K562 (cell line): Measurements from ENCODE around the gene KNCN. TPM values are rescaled to one million over a fixed set of nuclear protein-coding genes. Genes with fewer than 3 reads are reported as not detected.

Experiments used
- ATAC-seq: fragments of 200-7000 bp; cut with Tn5 transposase; 3 replicates; pipeline ENCODE4 v1.9.1; 2020; ENCODE audit warnings: moderate library complexity
- BruUV-seq: library from RNA; stranded (reverse); fragments of 400-500 nt; replicated peaks from 2 replicates; lab custom pipeline; 2021; lab: Mats Ljungman, UMichigan
- CTCF ChIA-PET: fragments of 300-600 bp; formaldehyde crosslinking; extraction: SDS; loops from one replicate; lab custom pipeline; 2021; ENCODE audit warnings: low intra/inter-chr PET ratio; lab: Yijun Ruan, JAX
- POLR2A ChIA-PET: fragments of 300-600, 350-650 bp; sonication (Branson Sonifier 250); formaldehyde crosslinking; extraction: SDS; loops from one replicate; lab custom pipeline; 2021; ENCODE audit warnings: antibody characterized with exemption, inconsistent platforms; lab: Yijun Ruan, JAX
- DNase-seq, 4 experiments: peaks; one replicate each; pipeline versions ENCODE4 v3.0.0 to v3.0.0-alpha.2; 2011 to 2018; ENCODE audit warnings: low spot score in 3 of 4, mixed read lengths in 3 of 4; ENCODE audit errors: extremely low read depth in 1 of 4
- FAIRE-seq: peaks from 2 replicates; lab custom pipeline; 2011; peaks lifted over from hg19 to GRCh38; lab: Jason Lieb, UNC
- H2AFZ ChIP-seq: 2 replicates; pipeline ENCODE4 v1.6.0; 2011; ENCODE audit warnings: low read depth, low read length, control low read depth, inconsistent platforms
- H3K27ac ChIP-seq: fragments of 200-600 bp; 3 replicates; pipeline ENCODE4 v1.8.0; 2011; ENCODE audit warnings: low read depth, mild to moderate bottlenecking, control low read depth, inconsistent platforms, low read length, moderate library complexity, mixed read lengths; ENCODE audit errors: extremely low read depth
- H3K27me3 ChIP-seq, 2 experiments: fragments of 300-600 bp in 1 of 2; 2 replicates in 1 of 2; 3 replicates in 1 of 2; pipeline versions ENCODE4 v1.6.0 to v1.8.0; 2011; ENCODE audit warnings: inconsistent platforms in 2 of 2, low read length in 2 of 2, mild to moderate bottlenecking in 1 of 2, mixed read lengths in 1 of 2, moderate library complexity in 1 of 2; ENCODE audit not compliant: control insufficient read depth in 2 of 2, insufficient read depth in 2 of 2
- H3K36me3 ChIP-seq: fragments of 300-600 bp; 3 replicates; pipeline ENCODE4 v1.8.0; 2011; ENCODE audit warnings: mild to moderate bottlenecking, low read length, inconsistent platforms; ENCODE audit not compliant: control insufficient read depth, insufficient read depth
- H3K4me1 ChIP-seq, 2 experiments: fragments of 200-600 bp in 1 of 2; replicated peaks in 1 of 2; 2 replicates in 1 of 2; 3 replicates in 1 of 2; pipeline versions ENCODE4 v1.5.1 to v1.8.0; 2011; ENCODE audit warnings: inconsistent platforms in 2 of 2, low read length in 2 of 2, mild to moderate bottlenecking in 1 of 2, mixed read lengths in 1 of 2, moderate library complexity in 1 of 2; ENCODE audit not compliant: control insufficient read depth in 2 of 2, insufficient read depth in 2 of 2
- H3K4me2 ChIP-seq: 2 replicates; pipeline ENCODE4 v1.6.1; 2011; ENCODE audit warnings: low read length, control low read depth, inconsistent platforms, mixed read lengths; ENCODE audit not compliant: insufficient read depth
- H3K4me3 ChIP-seq: fragments of 200-600 bp; sonication (generic), shearing (Covaris generic); 2 replicates; pipeline ENCODE4 v1.5.1; 2016; ENCODE audit warnings: control low read depth, inconsistent platforms
- H3K79me2 ChIP-seq: fragments of 200-600 bp; 3 replicates; pipeline ENCODE4 v1.8.0; 2011; ENCODE audit warnings: low read length, inconsistent platforms; ENCODE audit not compliant: control insufficient read depth, insufficient read depth
- H3K9ac ChIP-seq, 2 experiments: 2 replicates each; pipeline versions ENCODE4 v1.6.0 to v1.6.1; 2011; ENCODE audit warnings: low read depth in 2 of 2, low read length in 2 of 2, control low read depth in 1 of 2, inconsistent platforms in 1 of 2, mild to moderate bottlenecking in 1 of 2, mixed read lengths in 1 of 2; ENCODE audit not compliant: insufficient read depth in 1 of 2
- H3K9me1 ChIP-seq: one replicate; pipeline ENCODE4 v1.6.0; 2011; ENCODE audit warnings: inconsistent platforms, mild to moderate bottlenecking, low read length, moderate library complexity; ENCODE audit not compliant: control insufficient read depth, insufficient read depth
- H3K9me3 ChIP-seq: replicated peaks from 2 replicates; pipeline ENCODE4 v1.5.1; 2011; ENCODE audit warnings: low read depth, low read length, inconsistent platforms; ENCODE audit not compliant: control insufficient read depth, insufficient read depth
- H4K20me1 ChIP-seq: replicated peaks from 2 replicates; pipeline ENCODE4 v1.6.1; 2011; ENCODE audit warnings: low read length, inconsistent platforms, mixed read lengths; ENCODE audit not compliant: control insufficient read depth, insufficient read depth
- ATF3 ChIP-seq, 2 experiments: fragments of 450-650 bp in 1 of 2; sonication (generic) in 1 of 2; formaldehyde crosslinking in 1 of 2; IDR thresholded peaks in 1 of 2; conservative IDR thresholded peaks in 1 of 2; 2 replicates each; pipeline versions ENCODE4 v1.6.1 to v1.8.1; 2016 to 2023; ENCODE audit warnings: mild to moderate bottlenecking in 2 of 2, moderate library complexity in 2 of 2, inconsistent platforms in 1 of 2, missing genetic modification reagents in 1 of 2
- BCOR ChIP-seq: fragments of 450-650 bp; IDR thresholded peaks from 2 replicates; pipeline ENCODE4 v1.6.1; 2016
- CTCF ChIP-seq, 3 experiments: IDR thresholded peaks in 2 of 3; conservative IDR thresholded peaks in 1 of 3; 2 replicates each; pipeline ENCODE4 v1.5.1; 2011 to 2012; ENCODE audit warnings: low read length in 3 of 3, mild to moderate bottlenecking in 3 of 3, control low read depth in 2 of 3, improper control_type of control experiment in 1 of 3, inconsistent platforms in 1 of 3, low read depth in 1 of 3, mixed read lengths in 1 of 3, moderate library complexity in 1 of 3; ENCODE audit not compliant: insufficient read depth in 2 of 3
- ETV1 ChIP-seq: fragments of 450-650 bp; conservative IDR thresholded peaks from 2 replicates; pipeline ENCODE4 v1.6.1; 2016; ENCODE audit warnings: missing genetic modification characterization, control low read depth, low read depth, missing compliant biosample characterization
- IRF1 ChIP-seq: sonication (generic); formaldehyde crosslinking; IDR thresholded peaks from 2 replicates; pipeline ENCODE4 v1.8.0; 2022; ENCODE audit warnings: missing genetic modification reagents, mild to moderate bottlenecking, borderline replicate concordance
- JUND ChIP-seq, 2 experiments: IDR thresholded peaks; 2 replicates in 1 of 2; 3 replicates in 1 of 2; pipeline ENCODE4 v1.6.1; 2011; ENCODE audit warnings: borderline replicate concordance in 2 of 2, low read depth in 2 of 2, low read length in 2 of 2, improper control_type of control experiment in 1 of 2, missing biosample characterization in 1 of 2, missing genetic modification characterization in 1 of 2, missing genetic modification reagents in 1 of 2
- KDM1A ChIP-seq, 2 experiments: fragments of 450-650 bp; IDR thresholded peaks; 2 replicates each; pipeline ENCODE4 v1.6.1; 2016; ENCODE audit warnings: mild to moderate bottlenecking in 2 of 2
- RBM25 ChIP-seq: fragments of 200-400 bp; formaldehyde crosslinking; IDR thresholded peaks from 2 replicates; pipeline ENCODE4 v1.6.1; 2018; ENCODE audit warnings: low read length, low read depth, moderate library complexity; ENCODE audit not compliant: severe bottlenecking
- RCOR1 ChIP-seq, 2 experiments: IDR thresholded peaks; 2 replicates each; pipeline ENCODE4 v1.6.1; 2012; ENCODE audit warnings: low read depth in 2 of 2, low read length in 2 of 2, borderline replicate concordance in 1 of 2, improper control_type of control experiment in 1 of 2
- SPI1 ChIP-seq: IDR thresholded peaks from 2 replicates; pipeline ENCODE4 v1.6.1; 2011; ENCODE audit warnings: low read depth, low read length, control low read depth, borderline replicate concordance
- ZFP36 ChIP-seq: fragments of 150-350 bp; IDR thresholded peaks from 2 replicates; pipeline ENCODE4 v1.6.1; 2018; ENCODE audit warnings: low read length, low read depth; ENCODE audit not compliant: partially characterized antibody
- ZNF780A ChIP-seq: fragments of 250-450 bp; sonication (Bioruptor Pico); IDR thresholded peaks from 2 replicates; pipeline ENCODE4 v1.5.0; 2021; ENCODE audit warnings: mild to moderate bottlenecking
- ZNF785 ChIP-seq: fragments of 250-450 bp; sonication (Bioruptor Pico); IDR thresholded peaks from 2 replicates; pipeline ENCODE4 v1.4.0; 2020; ENCODE audit warnings: mild to moderate bottlenecking
- WGBS: fragments of 100-300 bp; shearing (Covaris generic); methylation state at CpG from one replicate; pipeline ENCODE4 v1.1.6; 2016; ENCODE audit warnings: low coverage, mixed read lengths; ENCODE audit not compliant: insufficient coverage; ENCODE audit errors: missing lambda C conversion rate; 5-methylcytosine and 5-hydroxymethylcytosine counted together
- in situ Hi-C: fragments of 300-500 bp; cut with MboI; formaldehyde crosslinking; loops from 4 replicates; pipeline ENCODE4 v1.15.0; 2018; ENCODE audit warnings: inconsistent platforms, mixed read lengths
- intact Hi-C: fragments of 100-400 bp; cut with micrococcal nuclease; formaldehyde crosslinking; loops from 2 replicates; pipeline ENCODE4 v1.14.2; 2022
- polyA plus RNA-seq, 8 experiments: library from polyadenylated mRNA; depleted of rRNA in 4 of 8; stranded (reverse) in 5 of 8; unstranded in 3 of 8; fragments of >200 nt; fragmentation: Nextera tagmentation in 2 of 8; fragmentation: Illumina TruSeq in 1 of 8; extraction: Ambion mirVana in 2 of 8; extraction: Trizol in 1 of 8; gene quantifications; 2 replicates each; pipeline versions ENCODE4 v1.2.1 to v1.2.3, GENCODE V29; 2011 to 2014; ENCODE audit warnings: inconsistent platforms in 1 of 8, missing spikeins in 1 of 8
- total RNA-seq, 7 experiments: library from RNA; depleted of rRNA in 6 of 7; stranded (reverse); fragments of >200 nt in 6 of 7; fragmentation: Illumina TruSeq in 2 of 7; extraction: Trizol in 2 of 7; gene quantifications; 2 replicates each; pipeline versions ENCODE4 v1.2.1 to v1.2.3, GENCODE V29; 2011 to 2021; ENCODE audit warnings: low replicate concordance in 1 of 7

Gene KNCN
- total and polyA plus RNA-seq, 9 of the 15 experiments (the other 6 are each of a cell fraction or from before 2014, with no cell fraction given) = not detected

GRCh38 chr1:46519209-46519608 is 32.2 kb downstream of the KNCN start:
- 23% methylated on average over 4 of the region's 4 CpGs for WGBS
- no peaks in the 10 kb centered on the region for H3K27me3 ChIP-seq
- H3K9me1 ChIP-seq = peaks cover 4% of the 10 kb centered on the region
- H3K9ac ChIP-seq = no peak overlapping the region
- peaks cover 77 to 82% of the 10 kb centered on the region in 2 experiments for H3K4me1 ChIP-seq
- H3K79me2 ChIP-seq = no peaks in the 10 kb centered on the region
- no peaks in the 10 kb centered on the region for H3K36me3 ChIP-seq
- CTCF ChIA-PET = no interaction called here
- TF ChIP-seq IRF1 (no peak), JUND (IDR thresholded peaks at IDR 0.05; ENCODE audit: borderline replicate concordance, low read depth, low read length) (0 out of 2 replicates have a peak, but pooled peaks have one; percentile 13), JUND (tag; IDR thresholded peaks at IDR 0.05; ENCODE audit: borderline replicate concordance, low read depth, low read length) (no peak), ZNF780A (CRISPR knock-in tag) (no peak), SPI1 (peak; percentile 56), ATF3 (IDR thresholded peaks at IDR 0.05) (0 out of 2 replicates have a peak, but pooled peaks have one; percentile 46), ATF3 (CRISPR knock-in tag; conservative IDR thresholded peaks at IDR 0.05) (no peak), ETV1 (tag) (0 out of 2 replicates have a peak, but pooled peaks have one; percentile 26), KDM1A (IDR thresholded peaks at IDR 0.05) (peak in 1 of 2 experiments; percentile 20; a peak in 1 of 4 replicates), RBM25 (peak; percentile 72), BCOR (0 out of 2 replicates have a peak, but pooled peaks have one; percentile 8), ZFP36 (peak; percentile 78), CTCF (IDR thresholded peaks at IDR 0.05 in 2 of 3, conservative IDR thresholded peaks at IDR 0.05 in 1 of 3; ENCODE audit: insufficient read depth in 2 of 3, low read depth in 1 of 3, low read length in 3 of 3) (no peak), RCOR1 (IDR thresholded peaks at IDR 0.05; ENCODE audit: borderline replicate concordance in 1 of 2, low read depth in 2 of 2, low read length in 2 of 2) (peak in 1 of 2 experiments; percentile 22; a peak in 1 of 4 replicates), ZNF785 (no peak)
- H4K20me1 ChIP-seq = no peaks in the 10 kb centered on the region
- ATAC-seq (no peak), FAIRE-seq (no peak), DNase-seq (peak in 1 of 4 experiments; percentile 46)
- no peak overlapping the region for H3K27ac ChIP-seq
- H3K4me3 ChIP-seq = no peak overlapping the region
- in situ Hi-C loops = no loop called here
- peak overlapping the region; percentile 35; the same call in 1 of the 2 replicates for H2AFZ ChIP-seq
- POLR2A ChIA-PET = interaction anchor here (0.7 to 5.7 kb wide), 3 partner anchors 11 to 1036 kb away, joined by 3 to 36 read pairs (median 4); no protein-coding TSS in a partner anchor
- intact Hi-C loops = no loop called here
- no peaks in the 10 kb centered on the region for H3K9me3 ChIP-seq
- H3K4me2 ChIP-seq = no peak overlapping the region
- BruUV-seq = no TSS peak
